HS-27A (cell line): ENCODE data around the gene CAMK1D.
"Not testable (repeated sequence)": the region's sequence is repeated elsewhere in the genome, so short reads cannot be mapped to it uniquely, and the experiment has no call there.

Experiments used
- DNase-seq: peaks from one replicate; pipeline ENCODE4 v3.0.0-alpha.2; 2012; ENCODE audit warnings: low read depth, missing footprints

The CAMK1D gene

GRCh38 chr10:12797471-12798262 lies 448.3 kb downstream of the CAMK1D start:
- DNase-seq, result no peak

DNA sequence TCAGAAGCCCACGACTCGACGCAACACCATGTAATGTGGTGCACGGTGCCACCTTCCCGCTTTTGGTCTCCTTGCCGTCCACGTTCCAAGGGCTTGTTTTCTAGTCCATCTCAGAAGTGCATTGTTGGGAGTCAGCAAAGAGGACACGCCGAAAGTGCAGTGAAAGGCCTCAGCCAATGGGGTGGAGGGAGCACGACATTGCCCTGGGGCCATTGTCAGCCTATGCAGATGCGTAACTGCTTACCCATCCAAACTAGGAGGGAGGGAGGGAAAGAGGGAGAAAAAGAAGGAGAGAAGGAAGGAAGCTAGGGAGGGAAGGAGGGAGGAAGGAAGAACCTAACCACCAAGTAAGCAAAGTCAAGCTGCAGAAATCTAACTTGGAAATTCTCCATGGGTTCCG lies 449.8 kb downstream of the CAMK1D start:
- DNase-seq, result no peak

- no peak for DNase-seq
These were observed 450.4 kb downstream of the CAMK1D start for GRCh38 chr10:12799714-12800113.

GRCh38 chr10:12800302-12800701 lies 451.0 kb downstream of the CAMK1D start:
- no peak for DNase-seq

DNA sequence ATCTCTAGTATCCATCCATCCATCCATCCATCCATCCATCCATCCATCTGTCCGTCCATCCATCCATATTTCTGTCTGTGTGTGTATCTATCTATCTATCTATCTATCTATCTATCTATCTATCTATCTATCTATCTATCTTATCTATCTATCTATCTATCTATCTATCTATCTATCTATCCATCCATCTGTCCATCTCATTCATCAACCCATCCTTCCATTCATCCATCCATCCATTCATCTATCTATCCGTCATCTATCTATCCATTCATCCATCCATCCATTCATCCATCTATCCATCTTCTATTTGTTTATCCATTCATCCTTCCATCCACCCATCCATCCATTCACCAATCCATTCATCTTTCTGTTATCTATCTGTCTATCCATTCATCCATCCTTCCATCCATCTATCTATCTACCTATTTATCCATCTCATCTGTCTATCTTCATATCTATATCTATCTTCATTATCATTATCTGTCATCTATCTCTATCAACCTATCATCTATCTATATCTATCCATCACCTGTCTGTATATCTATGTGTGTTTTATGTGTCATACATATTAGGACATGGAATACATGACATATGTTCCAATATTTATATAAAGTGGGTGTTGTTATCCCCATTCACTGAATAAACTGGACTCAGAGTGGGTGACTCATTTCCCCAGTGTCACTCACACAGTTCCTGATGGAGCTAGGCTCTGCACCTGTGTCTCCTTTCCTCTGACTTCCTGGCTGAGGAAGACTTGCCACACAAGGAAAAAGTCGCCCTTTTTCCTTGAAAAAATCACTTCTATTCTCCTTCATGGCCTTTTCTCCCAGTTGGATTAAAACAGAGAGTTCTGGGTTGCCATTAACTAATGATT lies 452.1 kb downstream of the CAMK1D start:
- DNase-seq, result no peak

GRCh38 chr10:12803776-12804175 lies 454.4 kb downstream of the CAMK1D start:
- DNase-seq, result no peak

DNA sequence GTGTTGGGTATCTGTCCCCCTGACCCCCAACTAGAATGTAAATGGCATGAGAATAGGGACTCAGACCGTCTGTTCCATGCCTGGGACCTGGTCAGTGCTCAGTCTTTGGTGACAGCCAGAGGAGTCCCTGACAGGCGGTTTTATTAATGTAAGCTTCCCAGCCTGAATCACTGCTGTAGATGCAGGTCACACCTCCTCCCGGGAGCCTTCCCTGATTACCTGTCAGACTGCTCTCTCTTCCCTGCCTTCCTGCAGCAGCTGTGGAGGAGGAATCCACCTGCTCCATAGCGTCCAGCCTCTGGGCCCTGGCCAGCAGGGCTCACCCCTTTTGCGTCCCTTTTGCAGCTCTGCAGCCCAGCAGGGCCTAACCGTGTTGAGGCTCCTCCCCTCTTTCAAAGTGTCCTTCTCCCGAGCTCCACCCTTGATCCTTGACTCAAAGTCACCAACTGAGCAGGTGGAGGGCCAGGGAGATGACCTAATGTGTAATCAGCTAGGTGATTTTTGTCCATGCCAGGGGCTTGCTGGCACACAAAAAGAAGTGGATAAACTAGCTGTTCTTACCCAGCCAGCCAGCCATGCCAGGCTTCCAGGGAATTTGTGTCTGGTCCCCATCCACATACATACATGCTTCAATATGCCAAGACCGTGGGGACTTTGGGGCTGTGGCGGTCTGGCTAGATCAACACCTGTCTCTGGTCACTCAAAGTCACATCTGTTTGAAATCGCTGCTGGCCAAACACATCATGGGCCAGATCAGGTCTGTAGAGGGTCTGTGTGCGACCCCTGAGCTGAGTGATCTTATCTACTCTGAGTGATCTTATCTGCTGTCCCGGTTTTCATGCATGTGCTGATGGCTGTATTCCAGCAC lies 457.1 kb downstream of the CAMK1D start:
- no peak for DNase-seq

- no peak for DNase-seq
These were observed 457.9 kb downstream of the CAMK1D start for GRCh38 chr10:12807096-12807755.

- no peak for DNase-seq
These were observed 458.8 kb downstream of the CAMK1D start for GRCh38 chr10:12808014-12808613.

- DNase-seq, result not testable (repeated sequence)
These were observed 460.7 kb downstream of the CAMK1D start for GRCh38 chr10:12810046-12810445.

- no peak for DNase-seq
These were observed 462.5 kb downstream of the CAMK1D start for GRCh38 chr10:12811826-12812225.

GRCh38 chr10:12812571-12812970 lies 463.2 kb downstream of the CAMK1D start:
- no peak for DNase-seq

DNA sequence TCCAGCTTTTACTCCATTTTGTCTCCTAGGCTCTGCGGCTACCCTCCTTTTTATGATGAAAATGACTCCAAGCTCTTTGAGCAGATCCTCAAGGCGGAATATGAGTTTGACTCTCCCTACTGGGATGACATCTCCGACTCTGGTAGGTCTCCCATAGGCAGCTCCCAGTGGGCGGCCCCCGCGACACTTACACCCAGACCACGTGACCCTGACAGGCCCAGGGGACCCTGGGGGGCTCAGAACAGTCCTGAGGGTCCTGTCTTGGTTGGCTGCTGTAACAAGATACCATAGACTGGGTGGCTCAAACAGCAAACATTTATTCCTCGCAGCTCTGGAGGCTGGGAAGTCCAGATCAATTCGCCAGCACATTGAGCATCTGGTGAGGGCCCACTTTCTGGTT lies 464.8 kb downstream of the CAMK1D start:
- no peak for DNase-seq

- no peak for DNase-seq
These were observed 469.7 kb downstream of the CAMK1D start for GRCh38 chr10:12819071-12819470.

- no peak for DNase-seq
These were observed 470.3 kb downstream of the CAMK1D start for GRCh38 chr10:12819656-12820055.

GRCh38 chr10:12822126-12822892 lies 473.0 kb downstream of the CAMK1D start:
- no peak for DNase-seq

GRCh38 chr10:12822893-12823170 lies 473.5 kb downstream of the CAMK1D start:
- no peak for DNase-seq

DNA sequence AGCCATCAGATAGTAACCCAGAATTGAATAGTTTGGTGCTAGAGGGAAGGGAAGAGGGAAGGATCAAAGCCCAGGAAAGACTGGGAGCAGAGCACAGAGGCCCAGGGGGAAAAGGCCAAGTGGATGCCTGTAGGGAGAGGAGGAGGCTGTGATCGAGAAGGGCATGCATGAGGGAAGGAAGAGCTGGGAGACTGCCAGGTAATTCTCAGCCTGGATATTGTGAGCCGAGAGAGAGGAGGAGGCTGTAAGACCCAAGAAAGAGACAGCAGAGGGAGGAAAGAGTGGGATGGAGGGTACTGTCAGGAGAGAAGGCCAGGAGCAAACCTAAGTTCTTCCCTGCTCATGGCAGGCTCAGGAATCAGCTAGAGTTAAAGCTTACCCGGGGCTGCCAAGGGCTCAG lies 474.0 kb downstream of the CAMK1D start:
- DNase-seq, result no peak

DNA sequence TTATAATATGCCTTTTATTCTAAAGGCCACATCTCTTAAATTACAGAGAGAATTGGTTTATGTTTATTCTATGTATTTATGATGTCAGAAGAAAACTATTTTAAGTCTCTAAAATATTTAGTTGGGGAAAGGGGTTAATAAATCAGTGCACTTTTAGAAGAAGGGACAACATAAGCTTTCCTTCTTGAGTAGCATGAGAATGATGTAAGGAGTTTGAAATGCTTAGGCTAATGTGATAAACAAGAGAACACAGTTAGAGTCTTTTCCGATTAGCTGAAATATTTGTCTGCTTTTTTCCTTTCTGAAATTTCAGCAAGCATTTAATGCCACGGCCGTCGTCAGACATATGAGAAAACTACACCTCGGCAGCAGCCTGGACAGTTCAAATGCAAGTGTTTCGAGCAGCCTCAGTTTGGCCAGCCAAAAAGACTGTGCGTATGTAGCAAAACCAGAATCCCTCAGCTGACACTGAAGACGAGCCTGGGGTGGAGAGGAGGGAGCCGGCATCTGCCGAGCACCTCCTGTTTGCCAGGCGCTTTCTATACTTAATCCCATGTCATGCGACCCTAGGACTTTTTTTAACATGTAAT lies 476.0 kb downstream of the CAMK1D start:
- no peak for DNase-seq

- no peak for DNase-seq
These were observed 477.5 kb downstream of the CAMK1D start for GRCh38 chr10:12826800-12827372.
